OCI-LY7 (cell line): ENCODE measurements around the gene CNKSR2. TPM values are rescaled to one million over a fixed set of nuclear protein-coding genes. Genes with fewer than 3 reads are reported as not detected.

ENCODE experiments used
- BruUV-seq: library from RNA; stranded (reverse); fragments of 400-500 nt; replicated peaks from 2 replicates; lab custom pipeline; 2021; lab: Mats Ljungman, UMichigan
- CTCF ChIA-PET: fragments of 300-600 bp; sonication (Branson Sonifier 250); formaldehyde crosslinking; loops from one replicate; lab custom pipeline; 2022; ENCODE audit warnings: antibody characterized with exemption; ENCODE audit not compliant: unreplicated experiment; lab: Charles Lee
- POLR2A ChIA-PET: fragments of 300-600 bp; sonication (Branson Sonifier 250); formaldehyde crosslinking; loops from one replicate; lab custom pipeline; 2022; ENCODE audit warnings: antibody characterized with exemption; lab: Charles Lee
- DNase-seq: peaks from one replicate; pipeline ENCODE4 v3.0.0-alpha.2; 2015; ENCODE audit warnings: low spot score
- H2AFZ ChIP-seq: fragments of 200-600 bp; sonication (generic), shearing (Covaris generic); 2 replicates; pipeline ENCODE4 v1.6.1; 2014; ENCODE audit warnings: mild to moderate bottlenecking, antibody characterized with exemption, low read length, moderate library complexity
- H3K27ac ChIP-seq: fragments of 200-600 bp; sonication (generic); 2 replicates; pipeline ENCODE4 v1.5.1; 2014; ENCODE audit warnings: mixed run types, low read depth, mild to moderate bottlenecking, moderate library complexity, low read length, inconsistent platforms; ENCODE audit not compliant: poor library complexity, severe bottlenecking
- H3K36me3 ChIP-seq: fragments of 200-600 bp; sonication (generic); 2 replicates; pipeline ENCODE4 v1.6.1; 2014; ENCODE audit warnings: mild to moderate bottlenecking, antibody characterized with exemption, low read length, moderate library complexity, mixed read lengths; ENCODE audit not compliant: insufficient read depth
- H3K4me1 ChIP-seq: fragments of 200-600 bp; sonication (generic); 2 replicates; pipeline ENCODE4 v1.5.1; 2014; ENCODE audit warnings: mild to moderate bottlenecking, low read length; ENCODE audit not compliant: insufficient read depth, poor library complexity, severe bottlenecking
- H3K4me2 ChIP-seq: fragments of 200-600 bp; sonication (generic); 2 replicates; pipeline ENCODE4 v1.6.1; 2014; ENCODE audit warnings: mild to moderate bottlenecking, low read length
- H3K4me3 ChIP-seq: fragments of 200-600 bp; sonication (generic); 2 replicates; pipeline ENCODE4 v1.5.1; 2014; ENCODE audit warnings: mild to moderate bottlenecking, low read depth, low read length; ENCODE audit not compliant: poor library complexity, severe bottlenecking
- H3K79me2 ChIP-seq: fragments of 200-600 bp; sonication (generic); 2 replicates; pipeline ENCODE4 v1.6.1; 2016; ENCODE audit warnings: low read depth, mild to moderate bottlenecking, low read length, moderate library complexity, mixed read lengths; ENCODE audit not compliant: insufficient read depth
- H3K9me2 ChIP-seq: fragments of 200-600 bp; sonication (generic); 2 replicates; pipeline ENCODE4 v1.6.1; 2016; ENCODE audit warnings: mild to moderate bottlenecking, low read length, mixed read lengths; ENCODE audit not compliant: insufficient read depth
- H3K9me3 ChIP-seq: fragments of 200-600 bp; sonication (generic); 2 replicates; pipeline ENCODE4 v1.6.1; 2014; ENCODE audit warnings: mild to moderate bottlenecking, mixed run types, low read length, mixed read lengths
- H4K20me1 ChIP-seq: fragments of 200-600 bp; sonication (generic); 2 replicates; pipeline ENCODE4 v1.6.1; 2014; ENCODE audit warnings: mild to moderate bottlenecking, antibody characterized with exemption, low read length, moderate library complexity, mixed read lengths; ENCODE audit not compliant: insufficient read depth
- CTCF ChIP-seq: fragments of 200-600 bp; sonication (generic); conservative IDR thresholded peaks from 2 replicates; pipeline ENCODE4 v1.5.1; 2014; ENCODE audit warnings: mild to moderate bottlenecking, antibody characterized with exemption, low read length, moderate library complexity, mixed read lengths
- EZH2phosphoT487 ChIP-seq: fragments of 200-600 bp; sonication (generic); IDR thresholded peaks from 2 replicates; pipeline ENCODE4 v1.6.1; 2018; ENCODE audit warnings: low read depth, borderline replicate concordance, mild to moderate bottlenecking, mixed run types, antibody characterized with exemption, low read length, moderate library complexity, mixed read lengths
- intact Hi-C: fragments of 100-400 bp; cut with micrococcal nuclease; formaldehyde crosslinking; loops from one replicate; pipeline ENCODE4 v1.10.0; 2022; ENCODE audit not compliant: unreplicated experiment
- total RNA-seq, 2 experiments: library from RNA; depleted of rRNA in 1 of 2; stranded (reverse); fragments of >200 nt in 1 of 2; shearing (Covaris generic) in 1 of 2; gene quantifications; 2 replicates each; pipeline ENCODE4 v1.2.3, GENCODE V29; 2014 to 2022

The CNKSR2 gene
- total RNA-seq, 2 experiments from 2014 or later: not detected

GRCh38 chrX:21369613-21370012 lies 4.6 kb upstream of the CNKSR2 start:
- no peak for TF ChIP-seq EZH2phosphoT487
- TF ChIP-seq CTCF: no peak
- no peak overlapping the region for H3K27ac ChIP-seq
- H3K9me2 ChIP-seq: no peaks in the 10 kb centered on the region
- no peaks in the 10 kb centered on the region for H3K9me3 ChIP-seq
- no peaks in the 10 kb centered on the region for H3K4me1 ChIP-seq
- no peak overlapping the region for H3K4me3 ChIP-seq
- DNase-seq: no peak
- no peak overlapping the region for H3K4me2 ChIP-seq
- no peaks in the 10 kb centered on the region for H4K20me1 ChIP-seq
- H3K36me3 ChIP-seq: no peaks in the 10 kb centered on the region
- CTCF ChIA-PET: no interaction called here
- POLR2A ChIA-PET: no interaction called here
- no peak overlapping the region for H2AFZ ChIP-seq
- BruUV-seq: no TSS peak
- H3K79me2 ChIP-seq: no peaks in the 10 kb centered on the region
- intact Hi-C loops: no loop called here

- Histone ChIP-seq H3K4me3 (no peak overlapping the region), H3K79me2 (no peaks in the 10 kb centered on the region), H2AFZ (no peak overlapping the region), H4K20me1 (no peaks in the 10 kb centered on the region), H3K9me2 (no peaks in the 10 kb centered on the region), H3K9me3 (no peaks in the 10 kb centered on the region), H3K4me1 (no peaks in the 10 kb centered on the region), H3K4me2 (peak overlapping the region; percentile 3; the same call in 1 of the 2 replicates), H3K36me3 (no peaks in the 10 kb centered on the region), H3K27ac (no peak overlapping the region)
- intact Hi-C loops: no loop called here
- ChIA-PET POLR2A (no interaction called here), CTCF (no interaction called here)
- TF ChIP-seq CTCF: no peak
- no TSS peak for BruUV-seq
- DNase-seq: no peak
Measured at GRCh38 chrX:21373001-21373400, 1.2 kb upstream of the CNKSR2 start.

DNA sequence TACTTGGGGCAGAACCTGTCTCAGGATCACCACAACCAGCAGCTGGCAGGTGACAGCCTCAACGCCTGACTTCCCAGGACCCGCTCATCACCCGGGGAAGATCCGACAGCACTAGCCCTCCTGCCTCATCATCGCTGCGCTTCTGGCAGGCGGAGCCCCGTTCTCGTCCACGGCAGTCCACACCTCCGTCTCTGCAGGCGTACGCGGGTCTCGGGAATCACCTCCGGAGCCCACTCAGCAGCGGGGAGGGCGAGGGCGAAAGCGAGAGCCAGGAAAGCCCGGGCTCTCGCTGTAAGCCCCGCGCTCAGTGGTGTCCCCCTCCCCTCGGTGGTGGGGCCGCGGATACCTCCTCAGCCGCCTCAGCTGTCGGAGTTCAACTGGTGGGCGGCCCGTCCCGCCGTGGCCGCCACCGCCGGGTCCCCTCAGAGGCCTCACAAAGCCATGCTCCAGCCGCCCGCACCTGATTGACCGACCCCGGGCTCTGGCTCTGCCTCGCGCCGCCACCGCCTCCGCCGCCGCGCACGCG lies 518 bp upstream of the CNKSR2 start:
- no peaks in the 10 kb centered on the region for H3K79me2 ChIP-seq
- H3K4me3 ChIP-seq: no peak overlapping the region
- no peaks in the 10 kb centered on the region for H3K9me3 ChIP-seq
- POLR2A ChIA-PET: no interaction called here
- no peak overlapping the region for H2AFZ ChIP-seq
- CTCF ChIA-PET: no interaction called here
- no TSS peak for BruUV-seq
- intact Hi-C loops: no loop called here
- H3K4me1 ChIP-seq: no peaks in the 10 kb centered on the region
- peak overlapping the region; percentile 3; the same call in 1 of the 2 replicates for H3K4me2 ChIP-seq
- H3K36me3 ChIP-seq: no peaks in the 10 kb centered on the region
- no peak for DNase-seq
- H3K9me2 ChIP-seq: no peaks in the 10 kb centered on the region
- no peak overlapping the region for H3K27ac ChIP-seq
- H4K20me1 ChIP-seq: no peaks in the 10 kb centered on the region
- no peak for TF ChIP-seq EZH2phosphoT487
